B cell (primary cell): ENCODE results near the gene MMP11.

Experiments
- EZH2 ChIP-seq: IDR thresholded peaks from 2 replicates; pipeline ENCODE4 v1.6.1; 2012; ENCODE audit warnings: borderline replicate concordance, low read depth, mild to moderate bottlenecking, moderate library complexity, low read length; ENCODE audit not compliant: insufficient read depth, poor library complexity, severe bottlenecking
- TF ChIP-seq, protein P1 (sequence below): fragments of 200-600 bp; IDR thresholded peaks from one replicate; pipeline ENCODE4 v1.8.0; 2022; ENCODE audit warnings: antibody characterized with exemption, mild to moderate bottlenecking

- TF ChIP-seq, protein P1, sequence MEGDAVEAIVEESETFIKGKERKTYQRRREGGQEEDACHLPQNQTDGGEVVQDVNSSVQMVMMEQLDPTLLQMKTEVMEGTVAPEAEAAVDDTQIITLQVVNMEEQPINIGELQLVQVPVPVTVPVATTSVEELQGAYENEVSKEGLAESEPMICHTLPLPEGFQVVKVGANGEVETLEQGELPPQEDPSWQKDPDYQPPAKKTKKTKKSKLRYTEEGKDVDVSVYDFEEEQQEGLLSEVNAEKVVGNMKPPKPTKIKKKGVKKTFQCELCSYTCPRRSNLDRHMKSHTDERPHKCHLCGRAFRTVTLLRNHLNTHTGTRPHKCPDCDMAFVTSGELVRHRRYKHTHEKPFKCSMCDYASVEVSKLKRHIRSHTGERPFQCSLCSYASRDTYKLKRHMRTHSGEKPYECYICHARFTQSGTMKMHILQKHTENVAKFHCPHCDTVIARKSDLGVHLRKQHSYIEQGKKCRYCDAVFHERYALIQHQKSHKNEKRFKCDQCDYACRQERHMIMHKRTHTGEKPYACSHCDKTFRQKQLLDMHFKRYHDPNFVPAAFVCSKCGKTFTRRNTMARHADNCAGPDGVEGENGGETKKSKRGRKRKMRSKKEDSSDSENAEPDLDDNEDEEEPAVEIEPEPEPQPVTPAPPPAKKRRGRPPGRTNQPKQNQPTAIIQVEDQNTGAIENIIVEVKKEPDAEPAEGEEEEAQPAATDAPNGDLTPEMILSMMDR = no peak
- no peak for TF ChIP-seq EZH2
Observed at GRCh38 chr22:23818541-23818940, 45.9 kb downstream of the MMP11 start.
